Measurements from ENCODE around the gene TTF2.

DNA sequence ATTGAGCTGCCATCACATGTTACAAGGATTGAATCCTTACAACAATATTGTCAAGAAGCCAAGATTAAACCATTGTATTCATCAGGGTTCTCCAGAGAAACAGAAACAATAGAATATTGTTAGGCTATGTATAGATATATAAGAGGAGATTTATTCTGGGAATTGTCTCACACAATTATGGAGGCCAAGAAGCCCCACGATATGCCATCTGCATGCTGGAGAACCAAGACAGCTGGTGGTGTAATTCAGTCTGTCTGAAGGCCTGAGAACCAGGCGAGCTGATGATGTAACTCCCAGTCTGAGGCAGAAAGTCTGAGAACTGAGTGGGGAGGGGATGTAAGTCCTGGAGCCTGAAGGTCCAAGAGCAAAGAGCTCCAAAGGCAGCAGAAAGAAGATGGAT, 14.5 kb upstream of the TTF2 start:
- TF ChIP-seq CTCF (IDR thresholded peaks at IDR 0.05) (no peak), POLR2A (IDR thresholded peaks at IDR 0.05) (no peak)

Measured in sigmoid colon (tissue), 3 donors.